Activated CD4-positive, alpha-beta T cell treated with anti-CD3 and anti-CD28 coated beads, Interleukin-2, Interleukin-4, amounts not matched to agents 100 ng/mL and 50 ng/mL, durations not matched to agents 16 hours and 8 hours (primary cell): Measurements from ENCODE around the gene EXOC6B.

Experiments
- DNase-seq: peaks from one replicate; pipeline ENCODE4 v3.0.0-alpha.2; 2020; ENCODE audit warnings: low spot score

The EXOC6B gene

DNA sequence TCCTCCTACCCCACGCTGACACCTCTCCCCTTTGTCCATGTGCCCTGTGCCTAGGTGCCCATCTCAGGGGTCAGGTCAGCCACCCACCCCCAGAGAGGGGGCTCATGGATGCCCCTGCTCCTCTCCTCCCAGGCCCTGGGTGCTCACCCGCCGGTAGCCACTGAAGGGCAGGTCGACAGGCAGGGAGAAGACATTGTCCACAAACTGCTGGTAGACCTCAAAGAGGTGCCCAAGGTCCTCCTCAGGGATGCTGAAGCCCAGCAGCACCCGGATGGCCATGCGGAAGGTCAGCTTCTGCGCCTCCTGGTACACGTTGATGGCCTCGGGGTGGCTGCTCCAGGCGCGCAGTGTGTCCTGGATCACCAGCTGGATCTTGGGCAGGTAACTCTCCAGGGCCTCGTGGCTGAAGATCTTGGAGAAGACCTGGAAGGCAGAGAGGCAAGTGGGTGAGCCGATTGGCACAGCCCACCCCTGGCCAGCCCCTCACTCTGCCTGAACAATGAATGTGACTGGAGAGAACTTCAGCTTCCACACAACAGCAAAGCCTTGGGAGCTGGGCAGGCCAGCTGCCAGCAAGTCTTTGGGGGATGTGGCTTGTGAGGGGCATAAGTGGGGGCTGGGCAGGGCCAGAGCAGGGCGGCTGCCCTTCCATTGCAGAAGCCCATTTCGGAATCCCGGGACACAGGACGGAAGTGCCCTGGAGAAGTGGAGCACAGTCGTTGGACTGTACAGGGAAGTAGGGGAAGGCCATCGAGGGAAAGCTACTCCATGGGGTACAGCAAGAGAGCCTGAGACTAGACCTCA, 690.6 kb downstream of the EXOC6B start:
- no peak for DNase-seq

GRCh38 chr2:72134408-72134996, 691.3 kb downstream of the EXOC6B start:
- DNase-seq = no peak

DNA sequence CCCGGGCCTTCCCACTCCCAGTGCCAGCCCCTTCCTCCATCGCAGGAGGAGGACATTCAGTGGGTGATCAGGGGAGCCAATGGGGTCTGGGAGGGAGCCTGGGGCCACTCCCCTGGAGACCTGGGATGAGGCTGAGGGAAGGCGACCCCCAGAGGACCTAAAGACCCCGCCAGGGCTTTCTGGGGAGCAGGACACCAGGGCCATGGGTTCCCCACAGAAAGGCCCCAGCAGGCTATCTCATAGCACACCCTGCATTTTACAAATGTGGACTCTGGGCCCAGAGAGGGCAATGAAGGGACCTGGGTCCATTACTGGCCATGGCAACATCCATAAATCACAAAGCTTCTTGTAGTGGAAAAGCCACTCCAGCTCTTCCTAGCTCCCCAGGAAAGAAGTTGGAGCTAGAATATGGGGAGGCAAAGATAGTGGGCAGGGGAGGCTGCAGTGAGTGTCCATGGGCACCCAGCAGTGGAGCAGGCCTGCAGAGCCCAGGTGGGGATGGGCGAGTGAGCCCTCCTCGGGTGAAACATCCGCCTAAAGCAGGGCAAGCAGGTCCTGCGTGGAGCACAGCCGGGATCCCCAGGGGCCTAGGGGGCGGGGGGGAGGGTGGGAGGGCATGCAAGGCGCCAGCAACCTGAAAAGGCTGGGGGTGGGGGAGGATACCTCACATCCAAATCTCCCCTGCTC, 692.0 kb downstream of the EXOC6B start:
- DNase-seq = no peak

DNA sequence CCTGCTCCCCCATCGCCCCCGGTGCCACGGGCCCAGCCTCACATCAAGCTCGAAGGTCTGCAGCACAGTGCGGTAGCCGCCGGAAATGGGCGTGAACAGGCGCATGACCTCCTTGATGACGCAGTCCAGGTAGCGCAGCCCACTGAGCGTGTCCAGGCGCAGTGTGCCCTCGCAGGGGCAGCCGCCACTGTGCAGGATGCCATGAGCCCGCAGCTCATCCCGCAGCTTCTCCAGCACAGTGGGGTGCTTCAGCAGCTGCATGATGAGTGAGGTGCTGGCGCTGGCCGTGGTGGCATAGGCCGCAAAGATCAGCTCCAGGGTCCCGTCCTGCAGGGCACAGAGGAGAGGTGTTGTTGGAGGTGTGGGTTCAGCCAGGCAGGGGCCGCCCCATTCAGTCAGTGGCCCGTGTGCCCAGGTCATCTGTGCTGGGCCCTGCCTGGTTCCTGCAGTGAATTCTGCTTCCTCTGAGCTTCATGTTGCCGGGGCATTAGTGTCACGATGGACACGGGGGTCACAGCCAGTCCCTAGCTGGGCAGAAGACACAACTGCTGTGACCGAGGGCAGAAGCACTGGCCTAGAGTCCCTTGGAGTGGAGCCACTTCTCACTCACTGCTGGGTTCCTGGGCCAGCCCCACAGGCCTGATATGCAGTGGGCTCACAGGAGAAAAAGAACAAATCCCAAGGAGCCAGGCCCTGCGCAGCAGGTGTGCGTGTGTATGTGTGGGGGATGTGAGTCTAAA, 692.7 kb downstream of the EXOC6B start:
- DNase-seq = no peak

DNA sequence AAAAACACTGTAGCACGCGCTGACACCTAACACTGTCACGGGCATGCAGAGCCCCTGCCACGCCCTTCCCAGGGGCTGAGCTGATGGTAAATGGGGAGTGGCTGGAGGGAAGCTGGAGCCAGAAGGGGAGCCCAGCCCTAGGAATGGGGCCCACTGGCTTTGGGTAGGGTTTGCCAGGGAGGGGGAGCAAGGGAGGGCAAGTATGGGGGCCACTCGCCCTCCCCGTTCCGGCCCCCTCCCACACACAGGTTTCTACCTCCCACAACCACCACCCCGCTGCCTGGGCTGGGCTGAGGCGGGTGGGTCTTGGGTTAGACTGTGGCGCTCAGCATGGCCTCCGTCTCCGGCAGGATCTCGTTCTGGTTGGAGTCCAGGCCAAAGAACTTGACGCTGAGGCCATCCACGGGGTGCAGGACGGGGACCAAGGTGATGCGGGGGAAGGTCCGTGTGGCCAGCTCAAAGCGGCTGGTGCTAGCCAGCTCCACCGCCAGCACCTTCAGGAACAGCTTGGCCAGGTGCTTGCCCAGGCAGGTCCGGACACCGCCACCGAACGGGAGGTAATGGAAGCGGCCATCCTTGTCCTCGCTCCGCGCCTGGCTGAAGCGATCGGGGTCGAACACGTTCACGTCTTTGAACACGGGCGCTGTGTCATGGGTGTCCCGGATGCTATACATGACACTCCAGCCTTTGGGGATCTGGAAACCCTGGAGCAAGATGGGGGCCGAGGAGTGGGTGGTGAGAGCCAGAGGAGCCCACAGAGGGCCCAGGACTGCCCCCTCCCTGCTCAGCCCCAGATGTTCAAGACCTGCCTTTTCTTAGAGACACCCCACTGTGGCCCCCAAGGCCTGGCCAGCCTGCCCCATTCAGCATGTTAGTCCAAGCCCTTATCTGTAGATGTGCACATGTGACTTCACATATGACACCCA, 693.7 kb downstream of the EXOC6B start:
- DNase-seq = no peak

GRCh38 chr2:72131371-72131891, 694.4 kb downstream of the EXOC6B start:
- no peak for DNase-seq

- DNase-seq = no peak
Observed at GRCh38 chr2:72130659-72131360, 695.0 kb downstream of the EXOC6B start.

GRCh38 chr2:72129681-72130340, 696.0 kb downstream of the EXOC6B start:
- DNase-seq = no peak

DNA sequence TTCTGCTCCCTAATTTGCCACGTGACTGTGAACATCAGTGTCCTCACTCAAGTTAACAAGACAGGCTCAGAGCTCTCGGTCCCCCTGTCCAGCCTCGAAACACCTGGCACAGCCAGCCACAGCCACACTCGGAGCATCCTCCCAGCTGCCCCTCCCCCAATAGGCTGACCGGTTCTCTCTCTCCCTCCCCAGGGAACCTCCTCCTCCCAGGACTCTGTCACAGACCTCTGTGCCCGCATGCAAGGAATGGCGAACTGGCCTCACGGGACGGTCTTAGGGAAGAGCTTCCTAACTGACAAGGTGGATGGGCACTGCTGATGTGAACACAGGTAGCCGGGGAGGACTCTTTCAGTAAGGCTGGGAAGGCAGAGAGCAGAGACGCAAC, 697.0 kb downstream of the EXOC6B start:
- DNase-seq = no peak

DNA sequence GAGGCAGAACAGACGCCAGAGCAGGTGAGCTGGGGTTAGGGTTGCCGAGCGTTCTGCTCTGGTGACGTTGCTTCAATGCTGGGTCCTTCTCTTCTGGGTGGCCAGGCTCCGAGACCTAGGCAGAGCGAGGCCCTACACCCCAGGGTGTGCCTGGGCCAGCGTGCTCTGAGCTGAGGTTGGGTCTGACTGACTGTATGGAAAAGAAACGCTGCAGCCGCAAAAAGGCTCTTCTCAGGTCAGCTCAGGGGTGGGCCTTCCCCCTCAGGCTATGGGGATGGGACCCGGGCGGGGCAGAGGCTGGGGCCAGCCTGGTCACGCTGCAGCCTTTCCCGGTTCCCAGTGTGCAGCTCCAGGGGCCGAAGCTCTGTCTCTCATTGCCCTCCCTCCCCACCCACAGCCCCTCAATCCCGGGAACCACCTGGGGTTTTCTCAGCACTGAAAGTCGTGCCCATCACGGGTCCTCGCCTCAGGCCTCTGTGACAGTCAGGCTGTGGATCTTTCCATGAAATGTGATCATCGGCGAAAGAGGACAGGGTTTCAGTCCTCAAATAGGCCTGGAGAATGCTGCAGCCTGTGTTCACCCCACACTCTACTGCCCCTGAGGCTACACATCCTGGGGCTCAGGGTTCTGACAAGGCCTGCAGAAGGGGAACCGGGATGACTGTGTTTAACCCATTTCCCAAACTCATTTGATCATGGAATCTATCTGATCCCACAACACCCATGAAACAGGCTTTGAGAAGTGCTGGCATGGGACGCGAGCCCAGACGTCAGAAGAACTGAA, 697.6 kb downstream of the EXOC6B start:
- no peak for DNase-seq

- DNase-seq = no peak
Observed at GRCh38 chr2:72127401-72128058, 698.3 kb downstream of the EXOC6B start.

GRCh38 chr2:72126186-72127100, 699.4 kb downstream of the EXOC6B start:
- no peak for DNase-seq
